Activated naive CD8-positive, alpha-beta T cell (primary cell): Measurements from ENCODE around the gene CAMTA1.

Experiments used
- H3K27ac Mint-ChIP-seq: one replicate; pipeline ENCODE4 v1.8.0; 2021; ENCODE audit warnings: mixed read lengths
- H3K27me3 Mint-ChIP-seq: one replicate; pipeline ENCODE4 v1.8.0; 2021; ENCODE audit warnings: mixed read lengths
- H3K36me3 Mint-ChIP-seq: one replicate; pipeline ENCODE4 v1.8.0; 2021; ENCODE audit warnings: mixed read lengths
- H3K4me1 Mint-ChIP-seq: one replicate; pipeline ENCODE4 v1.8.0; 2021; ENCODE audit warnings: low read depth, mixed read lengths
- H3K4me3 Mint-ChIP-seq: one replicate; pipeline ENCODE4 v1.8.0; 2021; ENCODE audit warnings: mild to moderate bottlenecking, mixed read lengths
- H3K9me3 Mint-ChIP-seq: one replicate; pipeline ENCODE4 v1.8.0; 2021; ENCODE audit warnings: low read depth, mixed read lengths

The CAMTA1 gene

DNA sequence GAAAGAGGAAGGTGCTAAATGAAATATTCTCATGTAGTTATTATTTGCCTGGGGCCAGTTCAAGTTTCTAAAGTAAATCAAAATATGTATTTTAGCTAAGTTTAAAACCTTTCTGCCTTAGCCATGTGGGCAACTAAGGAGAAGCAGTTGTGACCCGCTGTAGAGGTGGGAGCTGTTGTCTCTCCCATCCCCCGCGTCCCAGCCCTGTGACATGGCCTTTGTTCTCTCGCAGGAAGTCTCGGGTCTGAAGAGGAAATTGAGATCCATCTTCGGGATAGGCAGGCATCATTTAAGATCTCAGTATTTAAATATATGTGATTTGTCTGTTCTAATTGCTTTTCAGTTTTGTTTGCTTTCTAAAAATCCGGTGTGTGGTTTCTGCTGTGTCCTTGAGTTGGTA is 121.5 kb downstream of the CAMTA1 start:
- Mint-ChIP-seq H3K27me3 (peaks cover 3% of the 10 kb centered on the region), H3K27ac (no peak overlapping the region), H3K4me3 (no peak overlapping the region), H3K9me3 (no peaks in the 10 kb centered on the region), H3K36me3 (no peaks in the 10 kb centered on the region), H3K4me1 (peaks cover 17% of the 10 kb centered on the region)

DNA sequence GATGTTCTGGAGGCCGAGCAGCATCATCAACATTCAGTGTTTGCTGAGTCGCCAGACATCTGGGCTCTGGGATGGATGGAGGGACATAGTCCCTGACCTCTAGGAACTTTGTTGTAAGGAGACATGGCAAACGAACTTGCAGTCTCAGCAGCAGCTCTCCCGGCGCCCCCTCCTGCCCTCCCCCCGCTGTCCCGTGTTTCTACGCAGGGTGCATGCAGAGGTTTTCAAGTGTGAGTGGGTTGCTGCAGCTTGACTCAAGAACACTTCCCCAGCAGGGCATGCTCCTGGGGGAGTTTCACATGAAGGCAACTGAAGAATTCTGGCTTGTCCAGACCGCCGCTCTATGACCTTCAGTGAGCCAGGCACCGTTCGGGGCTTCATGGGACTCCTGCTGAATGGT is 121.9 kb downstream of the CAMTA1 start:
- Mint-ChIP-seq H3K36me3 (no peaks in the 10 kb centered on the region), H3K4me3 (no peak overlapping the region), H3K4me1 (peaks cover 17% of the 10 kb centered on the region), H3K9me3 (no peaks in the 10 kb centered on the region), H3K27me3 (peaks cover 3% of the 10 kb centered on the region), H3K27ac (no peak overlapping the region)

- no peak overlapping the region for H3K27ac Mint-ChIP-seq
- peaks cover 5% of the 10 kb centered on the region for H3K27me3 Mint-ChIP-seq
- H3K9me3 Mint-ChIP-seq: no peaks in the 10 kb centered on the region
- no peak overlapping the region for H3K4me3 Mint-ChIP-seq
- no peaks in the 10 kb centered on the region for H3K36me3 Mint-ChIP-seq
- peaks cover 17% of the 10 kb centered on the region for H3K4me1 Mint-ChIP-seq
Observed at GRCh38 chr1:6907676-6908434, 122.6 kb downstream of the CAMTA1 start.

GRCh38 chr1:6909401-6909800 is 124.1 kb downstream of the CAMTA1 start:
- H3K27me3 Mint-ChIP-seq: peaks cover 12% of the 10 kb centered on the region
- H3K36me3 Mint-ChIP-seq: no peaks in the 10 kb centered on the region
- H3K9me3 Mint-ChIP-seq: peaks cover 4% of the 10 kb centered on the region
- no peak overlapping the region for H3K4me3 Mint-ChIP-seq
- H3K4me1 Mint-ChIP-seq: peaks cover 17% of the 10 kb centered on the region
- no peak overlapping the region for H3K27ac Mint-ChIP-seq

DNA sequence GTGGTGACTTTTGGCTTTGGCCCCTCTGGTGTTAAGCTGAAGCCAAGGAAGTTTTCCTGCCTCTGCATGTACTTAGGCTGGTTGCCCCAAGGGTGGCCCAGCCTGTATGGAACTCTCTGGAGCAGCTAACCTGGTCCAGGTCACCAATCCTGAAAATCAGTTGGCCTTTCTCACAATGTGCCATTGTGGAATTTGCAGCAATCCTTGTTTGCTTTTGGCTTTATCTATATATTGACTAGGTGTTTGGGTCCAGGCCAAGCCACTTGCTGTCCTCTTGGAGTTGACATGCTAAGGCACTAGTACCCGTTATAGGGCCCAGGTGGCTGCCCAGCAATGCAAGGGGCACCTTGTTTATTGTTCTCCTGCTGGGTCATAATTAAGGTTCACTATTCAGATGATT is 124.6 kb downstream of the CAMTA1 start:
- H3K4me3 Mint-ChIP-seq: no peak overlapping the region
- peaks cover 4% of the 10 kb centered on the region for H3K9me3 Mint-ChIP-seq
- no peak overlapping the region for H3K27ac Mint-ChIP-seq
- peaks cover 12% of the 10 kb centered on the region for H3K27me3 Mint-ChIP-seq
- no peaks in the 10 kb centered on the region for H3K36me3 Mint-ChIP-seq
- H3K4me1 Mint-ChIP-seq: peaks cover 17% of the 10 kb centered on the region

- H3K4me3 Mint-ChIP-seq: no peak overlapping the region
- peaks cover 16% of the 10 kb centered on the region for H3K4me1 Mint-ChIP-seq
- H3K27ac Mint-ChIP-seq: no peak overlapping the region
- H3K9me3 Mint-ChIP-seq: peaks cover 4% of the 10 kb centered on the region
- no peaks in the 10 kb centered on the region for H3K36me3 Mint-ChIP-seq
- H3K27me3 Mint-ChIP-seq: peaks cover 13% of the 10 kb centered on the region
Observed at GRCh38 chr1:6911021-6911941, 126.0 kb downstream of the CAMTA1 start.

DNA sequence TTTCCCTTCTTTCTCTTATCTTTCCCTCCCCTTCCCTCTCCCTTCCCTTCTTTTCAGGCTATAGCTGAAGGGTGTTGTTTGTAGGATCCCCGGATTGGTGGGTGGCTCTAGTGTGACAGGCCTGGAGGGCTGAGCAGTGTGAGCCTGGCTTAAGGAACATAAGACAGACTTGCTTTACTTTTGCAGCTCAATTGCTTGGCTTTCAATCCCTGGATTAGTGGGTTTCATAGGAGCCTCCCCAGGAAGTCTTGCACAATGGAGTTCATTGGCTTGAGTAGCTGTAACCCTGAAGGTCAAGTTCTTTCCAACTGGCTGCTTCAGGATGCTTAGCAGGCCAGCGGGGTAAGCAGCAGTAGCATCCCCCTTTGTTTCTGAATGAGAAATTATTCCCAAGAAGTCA is 126.7 kb downstream of the CAMTA1 start:
- no peak overlapping the region for H3K27ac Mint-ChIP-seq

GRCh38 chr1:6912518-6912917 is 127.3 kb downstream of the CAMTA1 start:
- H3K4me3 Mint-ChIP-seq: no peak overlapping the region
- peaks cover 25% of the 10 kb centered on the region for H3K27me3 Mint-ChIP-seq
- no peaks in the 10 kb centered on the region for H3K36me3 Mint-ChIP-seq

More for the DNA sequence above, 126.7 kb downstream of the CAMTA1 start:
- peaks cover 9% of the 10 kb centered on the region for H3K4me1 Mint-ChIP-seq
- no peak overlapping the region for H3K4me3 Mint-ChIP-seq
- peaks cover 20% of the 10 kb centered on the region for H3K27me3 Mint-ChIP-seq
- H3K9me3 Mint-ChIP-seq: peaks cover 4% of the 10 kb centered on the region
- no peaks in the 10 kb centered on the region for H3K36me3 Mint-ChIP-seq

DNA sequence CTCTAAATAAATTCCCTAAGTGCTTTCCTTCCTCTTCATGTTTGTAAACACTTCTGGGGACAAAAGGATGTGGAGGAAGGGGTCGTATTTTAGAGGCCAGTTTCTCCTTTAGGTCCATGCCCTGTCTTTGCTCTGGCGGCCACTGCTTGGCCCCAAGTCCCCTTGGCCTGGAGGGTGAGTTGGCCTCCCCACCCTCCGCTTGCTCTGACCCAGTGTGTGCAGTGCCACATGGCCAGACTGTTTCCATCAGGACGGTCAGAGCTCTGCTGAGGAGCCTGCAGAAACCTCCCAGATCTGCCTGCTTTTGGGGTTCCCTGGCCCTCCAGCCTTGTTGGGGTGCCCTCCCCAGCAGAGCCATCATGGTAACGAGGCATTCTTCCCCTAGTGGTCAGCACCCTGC is 127.8 kb downstream of the CAMTA1 start:
- peaks cover 2% of the 10 kb centered on the region for H3K4me1 Mint-ChIP-seq
- no peak overlapping the region for H3K4me3 Mint-ChIP-seq
- no peaks in the 10 kb centered on the region for H3K36me3 Mint-ChIP-seq
- no peak overlapping the region for H3K27ac Mint-ChIP-seq
- H3K9me3 Mint-ChIP-seq: peaks cover 4% of the 10 kb centered on the region
- H3K27me3 Mint-ChIP-seq: peaks cover 25% of the 10 kb centered on the region

More at GRCh38 chr1:6912518-6912917, 127.3 kb downstream of the CAMTA1 start:
- peaks cover 7% of the 10 kb centered on the region for H3K4me1 Mint-ChIP-seq
- H3K27ac Mint-ChIP-seq: no peak overlapping the region
- peaks cover 4% of the 10 kb centered on the region for H3K9me3 Mint-ChIP-seq

DNA sequence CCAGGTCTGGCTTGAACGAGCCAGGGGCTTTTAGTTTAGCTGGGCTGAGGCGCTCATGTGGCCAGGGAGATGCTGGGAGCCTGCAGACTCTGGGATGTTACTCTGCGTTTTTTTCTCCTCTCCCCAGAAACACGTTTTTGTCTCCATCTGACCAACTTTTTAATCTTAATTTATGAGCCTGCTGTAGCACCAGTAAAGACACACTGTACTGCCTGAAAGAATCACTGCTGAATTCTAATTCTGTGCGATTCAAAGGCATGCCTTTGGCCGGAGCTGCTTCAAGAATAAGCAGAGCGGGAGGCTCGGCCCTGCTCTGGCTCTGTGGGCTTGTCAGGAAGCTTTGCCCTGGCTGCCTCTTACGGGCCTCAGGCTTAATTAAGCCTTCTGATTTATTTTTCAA is 129.5 kb downstream of the CAMTA1 start:
- H3K27me3 Mint-ChIP-seq: peaks cover 25% of the 10 kb centered on the region
- no peaks in the 10 kb centered on the region for H3K4me1 Mint-ChIP-seq
- H3K36me3 Mint-ChIP-seq: no peaks in the 10 kb centered on the region
- H3K4me3 Mint-ChIP-seq: no peak overlapping the region
- H3K27ac Mint-ChIP-seq: no peak overlapping the region
- peaks cover 4% of the 10 kb centered on the region for H3K9me3 Mint-ChIP-seq

GRCh38 chr1:6915999-6916565 is 130.8 kb downstream of the CAMTA1 start:
- Mint-ChIP-seq H3K4me3 (no peak overlapping the region), H3K27ac (no peak overlapping the region), H3K27me3 (peaks cover 22% of the 10 kb centered on the region), H3K4me1 (no peaks in the 10 kb centered on the region), H3K9me3 (peaks cover 4% of the 10 kb centered on the region), H3K36me3 (no peaks in the 10 kb centered on the region)

GRCh38 chr1:6917067-6917466 is 131.8 kb downstream of the CAMTA1 start:
- H3K27me3 Mint-ChIP-seq: peaks cover 22% of the 10 kb centered on the region
- no peaks in the 10 kb centered on the region for H3K36me3 Mint-ChIP-seq
- H3K27ac Mint-ChIP-seq: no peak overlapping the region
- H3K9me3 Mint-ChIP-seq: peaks cover 4% of the 10 kb centered on the region
- H3K4me1 Mint-ChIP-seq: no peaks in the 10 kb centered on the region
- no peak overlapping the region for H3K4me3 Mint-ChIP-seq

GRCh38 chr1:6918186-6918924 is 133.1 kb downstream of the CAMTA1 start:
- Mint-ChIP-seq H3K36me3 (no peaks in the 10 kb centered on the region), H3K27me3 (peaks cover 22% of the 10 kb centered on the region), H3K9me3 (peaks cover 4% of the 10 kb centered on the region), H3K4me1 (no peaks in the 10 kb centered on the region), H3K4me3 (no peak overlapping the region), H3K27ac (no peak overlapping the region)

DNA sequence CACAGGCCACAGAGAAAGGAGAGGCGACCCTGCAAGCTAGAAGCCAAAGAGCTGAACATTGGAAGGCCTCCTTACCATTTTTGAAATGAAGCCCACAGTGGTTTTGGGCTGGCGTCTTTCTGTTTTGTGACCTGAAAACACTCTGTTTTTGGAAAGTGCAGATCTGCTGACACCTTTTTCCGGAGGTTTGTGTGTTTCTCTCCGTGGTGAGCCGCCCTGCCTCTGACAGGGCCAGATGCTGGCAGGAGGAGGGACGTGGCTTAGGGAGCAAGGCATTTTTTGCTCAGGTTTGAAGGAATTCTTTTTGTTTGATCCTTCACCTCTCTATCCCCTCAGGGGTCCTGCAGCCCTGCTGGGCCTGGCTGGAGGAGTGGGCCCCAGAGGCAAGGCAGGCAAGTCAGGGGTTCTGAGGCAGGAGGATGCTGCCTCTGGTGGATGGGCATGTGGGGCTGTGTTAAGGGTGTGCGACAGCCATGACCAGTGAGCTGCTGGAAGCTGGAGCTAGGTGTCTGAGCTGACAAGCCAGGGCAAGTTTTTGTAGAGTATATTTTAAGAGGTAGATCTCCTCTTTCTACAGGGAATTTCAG is 133.8 kb downstream of the CAMTA1 start:
- H3K4me1 Mint-ChIP-seq: no peaks in the 10 kb centered on the region
- no peak overlapping the region for H3K27ac Mint-ChIP-seq
- peaks cover 18% of the 10 kb centered on the region for H3K27me3 Mint-ChIP-seq
- H3K36me3 Mint-ChIP-seq: no peaks in the 10 kb centered on the region
- no peaks in the 10 kb centered on the region for H3K9me3 Mint-ChIP-seq
- no peak overlapping the region for H3K4me3 Mint-ChIP-seq
